Cerebellar cortex (tissue), 1 donor: Measurements from ENCODE around the gene MS4A14.
"Not testable (repeated sequence)": the region's sequence is repeated elsewhere in the genome, so short reads cannot be mapped to it uniquely, and the experiment has no call there.

Experiments
- DNase-seq: peaks from one replicate; pipeline ENCODE4 v3.0.0-alpha.2; 2015; ENCODE audit warnings: low spot score

Gene MS4A14

GRCh38 chr11:60389279-60389910, 6.9 kb upstream of the MS4A14 start:
- no peak for DNase-seq

- DNase-seq = no peak
Observed at GRCh38 chr11:60390419-60390818, 5.8 kb upstream of the MS4A14 start.

GRCh38 chr11:60392361-60392760, 3.9 kb upstream of the MS4A14 start:
- no peak for DNase-seq

- no peak for DNase-seq
Observed at GRCh38 chr11:60393016-60393415, 3.2 kb upstream of the MS4A14 start.

GRCh38 chr11:60394666-60395380, 1.4 kb upstream of the MS4A14 start:
- DNase-seq = no peak

GRCh38 chr11:60396799-60397198, 540 bp downstream of the MS4A14 start:
- DNase-seq = no peak

GRCh38 chr11:60420015-60420414, 23.8 kb downstream of the MS4A14 start:
- DNase-seq = no peak

GRCh38 chr11:60422609-60423008, 26.4 kb downstream of the MS4A14 start:
- no peak for DNase-seq

GRCh38 chr11:60428517-60428916, 32.3 kb downstream of the MS4A14 start:
- no peak for DNase-seq

- DNase-seq = no peak
Observed at GRCh38 chr11:60429272-60429671, 33.0 kb downstream of the MS4A14 start, which contains the start of gene MS4A5. MS4A5 (plus strand) TSS chr11:60429572; CDS start chr11:60429675, 103 bp downstream.

GRCh38 chr11:60431251-60431650, 35.0 kb downstream of the MS4A14 start:
- no peak for DNase-seq

GRCh38 chr11:60433401-60433800, 37.1 kb downstream of the MS4A14 start:
- no peak for DNase-seq

GRCh38 chr11:60447070-60447469, 50.8 kb downstream of the MS4A14 start:
- DNase-seq = no peak

- DNase-seq = no peak
Observed at GRCh38 chr11:60447846-60448245, 51.6 kb downstream of the MS4A14 start.

GRCh38 chr11:60451185-60451584, 54.9 kb downstream of the MS4A14 start:
- DNase-seq = not testable (repeated sequence)

GRCh38 chr11:60454212-60454611, 58.0 kb downstream of the MS4A14 start:
- DNase-seq = no peak

- no peak for DNase-seq
Observed at GRCh38 chr11:60455531-60456042, 59.3 kb downstream of the MS4A14 start, which contains the start of gene MS4A1. MS4A1 (plus strand) TSS chr11:60455847; CDS start chr11:60462375, 6,528 bp downstream.

- DNase-seq = no peak
Observed at GRCh38 chr11:60457576-60457975, 61.3 kb downstream of the MS4A14 start.

- no peak for DNase-seq
Observed at GRCh38 chr11:60459345-60459744, 63.1 kb downstream of the MS4A14 start.
